HepG2 (cell line): ENCODE results near the gene ECD. TPM values are rescaled to one million over a fixed set of nuclear protein-coding genes. Genes with fewer than 3 reads are reported as not detected.

ENCODE experiments used
- CEBPG ChIP-seq: IDR thresholded peaks from 2 replicates; pipeline ENCODE4 v1.6.1; 2016
- DNMT1 ChIP-seq: sonication (generic); formaldehyde crosslinking; IDR thresholded peaks from 2 replicates; pipeline ENCODE4 v1.5.1; 2020; ENCODE audit warnings: mild to moderate bottlenecking, missing genetic modification reagents
- DPF2 ChIP-seq: sonication (generic); formaldehyde crosslinking; IDR thresholded peaks from 2 replicates; pipeline ENCODE4 v1.4.0; 2020; ENCODE audit warnings: mild to moderate bottlenecking, low read depth, missing genetic modification reagents, borderline replicate concordance
- E2F2 ChIP-seq: sonication (generic); formaldehyde crosslinking; IDR thresholded peaks from 2 replicates; pipeline ENCODE4 v1.4.0; 2020; ENCODE audit warnings: missing genetic modification reagents, borderline replicate concordance
- HNRNPLL ChIP-seq: fragments of 200-400 bp; formaldehyde crosslinking; IDR thresholded peaks from 2 replicates; pipeline ENCODE4 v1.6.1; 2017; ENCODE audit warnings: mild to moderate bottlenecking, low read depth, low read length; ENCODE audit not compliant: poor library complexity, severe bottlenecking
- JUND ChIP-seq: sonication (generic); formaldehyde crosslinking; IDR thresholded peaks from 2 replicates; pipeline ENCODE4 v1.8.0; 2022; ENCODE audit warnings: mild to moderate bottlenecking, missing genetic modification reagents
- KDM5A ChIP-seq: fragments of 200-600 bp; sonication (generic); IDR thresholded peaks from 2 replicates; pipeline ENCODE4 v1.7.0; 2018; ENCODE audit warnings: antibody characterized with exemption, mild to moderate bottlenecking, low read length, borderline replicate concordance
- MLLT10 ChIP-seq: sonication (generic); formaldehyde crosslinking; IDR thresholded peaks from 2 replicates; pipeline ENCODE4 v1.4.0; 2020; ENCODE audit warnings: missing genetic modification reagents
- TEAD2 ChIP-seq: sonication (generic); formaldehyde crosslinking; IDR thresholded peaks from 2 replicates; pipeline ENCODE4 v1.9.0; 2021; ENCODE audit warnings: missing genetic modification reagents
- TEAD3 ChIP-seq: optimal IDR thresholded peaks from 2 replicates; pipeline ENCODE3; 2016; ENCODE audit warnings: borderline replicate concordance
- ZBTB21 ChIP-seq: sonication (generic); formaldehyde crosslinking; IDR thresholded peaks from 2 replicates; pipeline ENCODE4 v1.4.0; 2020; ENCODE audit warnings: missing genetic modification reagents
- ZFP36L2 ChIP-seq: sonication (generic); formaldehyde crosslinking; IDR thresholded peaks from 2 replicates; pipeline ENCODE4 v1.4.0; 2020; ENCODE audit warnings: missing genetic modification reagents
- ZNF253 ChIP-seq: sonication (generic); formaldehyde crosslinking; IDR thresholded peaks from 2 replicates; pipeline ENCODE4 v1.8.0; 2022; ENCODE audit warnings: mild to moderate bottlenecking, missing genetic modification reagents, borderline replicate concordance
- ZNF333 ChIP-seq: sonication (generic); formaldehyde crosslinking; IDR thresholded peaks from 2 replicates; pipeline ENCODE4 v1.4.0; 2020; ENCODE audit warnings: mild to moderate bottlenecking, missing genetic modification reagents, borderline replicate concordance
- ZNF496 ChIP-seq: sonication (generic); formaldehyde crosslinking; IDR thresholded peaks from 2 replicates; pipeline ENCODE4 v1.8.1; 2023; ENCODE audit warnings: mild to moderate bottlenecking, moderate library complexity, missing genetic modification reagents; ENCODE audit not compliant: insufficient replicate concordance
- ZNF556 ChIP-seq: sonication (generic); formaldehyde crosslinking; IDR thresholded peaks from 2 replicates; pipeline ENCODE4 v1.4.0; 2020; ENCODE audit warnings: mild to moderate bottlenecking, missing genetic modification reagents, borderline replicate concordance
- ZNF564 ChIP-seq: sonication (generic); formaldehyde crosslinking; IDR thresholded peaks from 2 replicates; pipeline ENCODE4 v1.8.1; 2023; ENCODE audit warnings: mild to moderate bottlenecking, missing genetic modification reagents
- ZNF773 ChIP-seq: sonication (generic); formaldehyde crosslinking; IDR thresholded peaks from 2 replicates; pipeline ENCODE4 v1.4.0; 2020; ENCODE audit warnings: missing genetic modification reagents, borderline replicate concordance
- ZNF781 ChIP-seq: sonication (generic); formaldehyde crosslinking; IDR thresholded peaks from 2 replicates; pipeline ENCODE4 v1.5.1; 2020; ENCODE audit warnings: borderline replicate concordance, mild to moderate bottlenecking, missing genetic modification reagents; ENCODE audit errors: not compliant biosample characterization
- ZNF816 ChIP-seq: sonication (generic); formaldehyde crosslinking; IDR thresholded peaks from 2 replicates; pipeline ENCODE4 v1.8.0; 2022; ENCODE audit warnings: missing genetic modification reagents, mild to moderate bottlenecking, borderline replicate concordance
- polyA plus RNA-seq, 8 experiments: library from polyadenylated mRNA; depleted of rRNA in 3 of 8; stranded (reverse) in 7 of 8; unstranded in 1 of 8; fragments of >200 nt; fragmentation: Illumina TruSeq in 4 of 8; extraction: Trizol in 4 of 8; gene quantifications; 2 replicates each; pipeline versions ENCODE4 v1.2.1 to v1.2.3, GENCODE V29; 2011 to 2016; ENCODE audit warnings: low read depth in 4 of 8, missing spikeins in 1 of 8, mixed read lengths in 1 of 8; ENCODE audit not compliant: insufficient read depth in 1 of 8
- total RNA-seq, 5 experiments: library from RNA; depleted of rRNA; stranded (reverse); fragments of >200 nt; fragmentation: Illumina TruSeq; extraction: Trizol; gene quantifications; 2 replicates each; pipeline ENCODE4 v1.2.3, GENCODE V29; 2016; ENCODE audit warnings: low read depth in 1 of 5
- TF ChIP-seq, protein P1 (sequence below): sonication (generic); formaldehyde crosslinking; IDR thresholded peaks from 2 replicates; pipeline ENCODE4 v1.5.1; 2020; ENCODE audit warnings: missing genetic modification reagents, mild to moderate bottlenecking, borderline replicate concordance
- TF ChIP-seq, protein P2 (sequence below): sonication (generic); formaldehyde crosslinking; IDR thresholded peaks from 2 replicates; pipeline ENCODE4 v1.5.0; 2020; ENCODE audit warnings: missing genetic modification reagents, mild to moderate bottlenecking, borderline replicate concordance
- TF ChIP-seq, protein P3 (sequence below): sonication (generic); formaldehyde crosslinking; IDR thresholded peaks from 2 replicates; pipeline ENCODE4 v1.4.0; 2020; ENCODE audit warnings: missing genetic modification reagents, borderline replicate concordance
- TF ChIP-seq, protein P4 (sequence below): IDR thresholded peaks from 2 replicates; pipeline ENCODE4 v1.6.1; 2016; ENCODE audit warnings: low read depth, borderline replicate concordance
- TF ChIP-seq, protein P5 (sequence below): IDR thresholded peaks from 2 replicates; pipeline ENCODE4 v1.6.1; 2016; ENCODE audit warnings: missing genetic modification reagents, missing compliant biosample characterization

The ECD gene
- total and polyA plus RNA-seq, 2 of the 13 experiments (the other 11 are each of a cell fraction or from before 2014, with no cell fraction given), result 21.5 to 27.6 TPM

DNA sequence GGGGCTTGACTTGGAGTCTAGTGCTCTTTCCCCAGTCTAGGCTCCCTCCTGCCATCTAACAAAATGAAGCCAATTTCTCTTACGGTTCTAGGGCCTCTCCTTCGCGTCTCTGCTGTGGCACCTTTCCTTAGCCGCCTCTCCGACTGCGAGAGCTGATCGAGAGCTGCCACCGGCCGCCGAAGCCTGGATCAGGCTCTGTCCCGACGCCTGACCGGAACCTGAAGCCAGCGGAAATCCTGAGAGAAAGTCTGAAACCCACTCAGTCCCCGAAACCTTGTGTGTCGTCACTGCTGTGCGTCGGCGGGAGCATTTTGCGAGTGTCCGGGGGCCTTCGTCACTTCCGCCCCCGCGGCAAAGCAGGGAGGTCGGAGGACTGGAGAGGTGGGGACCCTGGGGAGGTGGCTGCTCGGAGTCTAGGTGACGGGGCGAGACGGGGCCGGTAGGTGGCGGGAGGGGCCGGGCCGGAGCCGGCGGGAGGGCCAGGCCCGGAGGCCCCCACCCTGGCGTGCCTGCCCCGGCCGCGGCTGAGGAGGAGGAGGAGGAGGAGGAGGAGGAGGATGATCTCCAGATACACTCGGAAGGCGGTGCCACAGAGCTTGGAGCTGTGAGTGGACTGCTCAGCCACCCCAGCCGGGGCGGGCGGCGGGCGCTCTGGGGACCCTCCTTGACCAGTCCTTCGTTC, at the start of gene ECD, which contains the start of gene FAM149B1 (continued):
- TF ChIP-seq, protein P1, sequence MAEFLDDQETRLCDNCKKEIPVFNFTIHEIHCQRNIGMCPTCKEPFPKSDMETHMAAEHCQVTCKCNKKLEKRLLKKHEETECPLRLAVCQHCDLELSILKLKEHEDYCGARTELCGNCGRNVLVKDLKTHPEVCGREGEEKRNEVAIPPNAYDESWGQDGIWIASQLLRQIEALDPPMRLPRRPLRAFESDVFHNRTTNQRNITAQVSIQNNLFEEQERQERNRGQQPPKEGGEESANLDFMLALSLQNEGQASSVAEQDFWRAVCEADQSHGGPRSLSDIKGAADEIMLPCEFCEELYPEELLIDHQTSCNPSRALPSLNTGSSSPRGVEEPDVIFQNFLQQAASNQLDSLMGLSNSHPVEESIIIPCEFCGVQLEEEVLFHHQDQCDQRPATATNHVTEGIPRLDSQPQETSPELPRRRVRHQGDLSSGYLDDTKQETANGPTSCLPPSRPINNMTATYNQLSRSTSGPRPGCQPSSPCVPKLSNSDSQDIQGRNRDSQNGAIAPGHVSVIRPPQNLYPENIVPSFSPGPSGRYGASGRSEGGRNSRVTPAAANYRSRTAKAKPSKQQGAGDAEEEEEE (CRISPR knock-in tag), result no peak; the same call in 1 of the 2 replicates
- TF ChIP-seq TEAD2 (CRISPR knock-in tag), result no peak
- peak; percentile 67 for TF ChIP-seq CEBPG
- TF ChIP-seq ZNF816 (CRISPR knock-in tag), result peak; percentile 86; the same call in 1 of the 2 replicates
- no peak for TF ChIP-seq MLLT10 (CRISPR knock-in tag)
- no peak for TF ChIP-seq E2F2 (CRISPR knock-in tag)
- TF ChIP-seq, protein P2, sequence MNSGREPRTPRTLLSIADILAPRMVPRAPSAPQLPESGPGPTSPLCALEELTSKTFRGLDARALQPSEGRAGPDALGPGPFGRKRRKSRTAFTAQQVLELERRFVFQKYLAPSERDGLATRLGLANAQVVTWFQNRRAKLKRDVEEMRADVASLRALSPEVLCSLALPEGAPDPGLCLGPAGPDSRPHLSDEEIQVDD (CRISPR knock-in tag), result no peak
- TF ChIP-seq ZNF556 (CRISPR knock-in tag), result peak; percentile 88; the same call in 1 of the 2 replicates
- TF ChIP-seq, protein P3, sequence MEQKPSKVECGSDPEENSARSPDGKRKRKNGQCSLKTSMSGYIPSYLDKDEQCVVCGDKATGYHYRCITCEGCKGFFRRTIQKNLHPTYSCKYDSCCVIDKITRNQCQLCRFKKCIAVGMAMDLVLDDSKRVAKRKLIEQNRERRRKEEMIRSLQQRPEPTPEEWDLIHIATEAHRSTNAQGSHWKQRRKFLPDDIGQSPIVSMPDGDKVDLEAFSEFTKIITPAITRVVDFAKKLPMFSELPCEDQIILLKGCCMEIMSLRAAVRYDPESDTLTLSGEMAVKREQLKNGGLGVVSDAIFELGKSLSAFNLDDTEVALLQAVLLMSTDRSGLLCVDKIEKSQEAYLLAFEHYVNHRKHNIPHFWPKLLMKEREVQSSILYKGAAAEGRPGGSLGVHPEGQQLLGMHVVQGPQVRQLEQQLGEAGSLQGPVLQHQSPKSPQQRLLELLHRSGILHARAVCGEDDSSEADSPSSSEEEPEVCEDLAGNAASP (CRISPR knock-in tag), result no peak
- TF ChIP-seq ZNF773 (CRISPR knock-in tag), result no peak
- TF ChIP-seq HNRNPLL, result peak; percentile 69
- no peak for TF ChIP-seq ZFP36L2
- TF ChIP-seq DNMT1 (CRISPR knock-in tag), result peak; percentile 79; the same call in 1 of the 2 replicates
- no peak for TF ChIP-seq DPF2 (CRISPR knock-in tag)
- no peak for TF ChIP-seq ZNF253 (CRISPR knock-in tag)
- TF ChIP-seq ZNF496, result no peak
- peak; percentile 92 for TF ChIP-seq ZNF781
- TF ChIP-seq TEAD3 (CRISPR knock-in tag), result peak; percentile 61
- TF ChIP-seq ZNF333 (CRISPR knock-in tag), result peak; percentile 81; the same call in 1 of the 2 replicates
- peak; percentile 96 for TF ChIP-seq ZBTB21
- TF ChIP-seq JUND (CRISPR knock-in tag), result no peak
- no peak for TF ChIP-seq ZNF564
- TF ChIP-seq, protein P4, sequence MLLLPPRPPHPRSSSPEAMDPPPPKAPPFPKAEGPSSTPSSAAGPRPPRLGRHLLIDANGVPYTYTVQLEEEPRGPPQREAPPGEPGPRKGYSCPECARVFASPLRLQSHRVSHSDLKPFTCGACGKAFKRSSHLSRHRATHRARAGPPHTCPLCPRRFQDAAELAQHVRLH (CRISPR knock-in tag), result peak; percentile 60
- TF ChIP-seq KDM5A, result peak; percentile 98
- TF ChIP-seq, protein P5, sequence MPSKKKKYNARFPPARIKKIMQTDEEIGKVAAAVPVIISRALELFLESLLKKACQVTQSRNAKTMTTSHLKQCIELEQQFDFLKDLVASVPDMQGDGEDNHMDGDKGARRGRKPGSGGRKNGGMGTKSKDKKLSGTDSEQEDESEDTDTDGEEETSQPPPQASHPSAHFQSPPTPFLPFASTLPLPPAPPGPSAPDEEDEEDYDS (CRISPR knock-in tag), result peak; percentile 79; the same call in 1 of the 2 replicates
